ENCODE results near the gene HLA-DRB5.

GRCh38 chr6:32517654-32518445, 12.2 kb downstream of the HLA-DRB5 start:
- no peak for TF ChIP-seq CTCF (IDR thresholded peaks at IDR 0.05)
- TF ChIP-seq POLR2AphosphoS5 (IDR thresholded peaks at IDR 0.05), result no peak
